Ovary (tissue), 9 donors: Measurements from ENCODE around the gene ALDH7A1. TPM values are rescaled to one million over a fixed set of nuclear protein-coding genes. Genes with fewer than 3 reads are reported as not detected.

Experiments
- DNase-seq, 5 donors: peaks; one replicate each; pipeline ENCODE4 v3.0.0-alpha.2; 2019 to 2020
- H3K27ac ChIP-seq, 2 donors: fragments of 200-600 bp; one replicate each; pipeline versions ENCODE4 v1.5.1 to v1.8.0; 2019 to 2022
- H3K27me3 ChIP-seq: fragments of 200-600 bp; one replicate; pipeline ENCODE4 v1.8.0; 2022
- H3K36me3 ChIP-seq: fragments of 200-600 bp; sonication (generic); one replicate; pipeline ENCODE4 v1.5.1; 2019
- H3K4me1 ChIP-seq: one replicate; pipeline ENCODE4 v1.8.1; 2013; ENCODE audit warnings: mild to moderate bottlenecking, moderate library complexity; ENCODE audit not compliant: insufficient read depth
- H3K4me3 ChIP-seq: fragments of 200-600 bp; sonication (generic); one replicate; pipeline ENCODE4 v1.5.1; 2017
- H3K9me3 ChIP-seq, 2 donors: fragments of 200-600 bp in 1 of 2; sonication (generic) in 1 of 2; one replicate each; pipeline versions ENCODE4 v1.5.1 to v1.8.1; 2013 to 2019; ENCODE audit warnings: mild to moderate bottlenecking in 1 of 2, moderate library complexity in 1 of 2
- EP300 ChIP-seq: sonication (generic); formaldehyde crosslinking; IDR thresholded peaks from one replicate; pipeline ENCODE4 v1.6.1; 2017; ENCODE audit warnings: antibody characterized with exemption
- POLR2A ChIP-seq: fragments of 450-650 bp; IDR thresholded peaks from one replicate; pipeline ENCODE4 v1.6.1; 2017; ENCODE audit warnings: antibody characterized with exemption, mild to moderate bottlenecking, moderate library complexity
- WGBS, 3 donors: extraction: QIAGEN DNeasy Blood & Tissue Kit in 1 of 3; methylation state at CpG; one replicate each; pipeline versions ENCODE4 v1.1.5 to v1.1.7; 2013 to 2017; 5-methylcytosine and 5-hydroxymethylcytosine counted together
- intact Hi-C, 4 donors: fragments of 100-400 bp; cut with DNase I; formaldehyde crosslinking; loops; one replicate each; pipeline versions ENCODE4 v1.11.0 to v1.15.1; 2022 to 2023
- polyA plus RNA-seq, 2 donors: library from polyadenylated mRNA; stranded (reverse); fragments of 200-250 nt in 1 of 2; fragments of 350-450 nt in 1 of 2; fragmentation: Illumina TruSeq in 1 of 2; extraction: RNeasy Lipid Tissue Mini Kit (QIAGEN cat#74804) in 1 of 2; gene quantifications; one replicate each; pipeline ENCODE4 v1.2.3, GENCODE V29; 2013 to 2014
- total RNA-seq, 7 donors: library from RNA; depleted of rRNA in 2 of 7; stranded (reverse); fragments of >200 nt in 2 of 7; fragmentation: NEBNext Ultra II Directional in 3 of 7; extraction: Animal tissue kit (Norgen Biotek cat#: 25700) in 3 of 7; gene quantifications; one replicate each; pipeline versions ENCODE4 v1.1.0 to v1.2.4, GENCODE V29; 2016 to 2023
- TF ChIP-seq, protein P1 (sequence below), 3 donors: fragments of 450-650 bp in 2 of 3; fragments of 200-600 bp in 1 of 3; IDR thresholded peaks; one replicate each; pipeline versions ENCODE4 v1.5.1 to v1.8.0; 2016 to 2022; ENCODE audit warnings: antibody characterized with exemption in 3 of 3, mild to moderate bottlenecking in 1 of 3
- donor health status: DM: no; HTN: no; CAD: no; lungs with moderate emphysema.
- donor health status: DM: no; HTN: no; CAD: no.
- donor health status: Bipolar disorder and iron deficiency.
- donor health status: DM: yes; HTN: yes; CAD: no.
- donor health status: DM: no; HTN: no; CAD: no.
- donor health status: DM: yes; HTN: yes; CAD: no.

The ALDH7A1 gene
- total and polyA plus RNA-seq, 9 donors = 28.3 to 161 (median 99.2) TPM

DNA sequence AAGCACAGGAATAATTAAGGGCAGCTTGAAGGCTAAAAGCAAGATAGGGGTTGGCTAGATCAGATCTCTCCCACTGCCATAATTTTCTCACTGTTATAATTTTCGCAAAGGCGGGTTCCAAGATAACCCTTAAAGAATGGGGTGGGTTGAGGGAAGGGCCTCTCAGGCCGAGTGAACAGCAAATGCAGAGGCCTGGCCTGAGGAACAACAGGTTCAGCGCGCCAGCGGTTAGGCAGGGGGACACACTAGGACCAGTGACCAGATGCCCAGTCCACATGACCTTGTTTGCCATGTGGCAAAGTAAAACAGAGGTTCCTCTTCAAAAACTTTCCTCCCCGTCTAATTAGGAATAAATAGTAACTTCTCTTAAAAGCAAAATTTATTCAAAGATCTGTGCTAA is 4.5 kb upstream of the ALDH7A1 start:
- intact Hi-C loops = loop anchor here in 3 of 4 donors (5.0 to 10.0 kb wide), 3 partner anchors 55 to 255 kb away; no protein-coding TSS in a partner anchor
- 91 to 93% (median 92%) methylated on average over 7 of the region's 7 CpGs for WGBS, 3 donors
- Histone ChIP-seq H3K4me1 (peaks cover 11% of the 10 kb centered on the region), H3K4me3 (no peak overlapping the region), H3K9me3 (no peaks in the 10 kb centered on the region), H3K36me3 (no peaks in the 10 kb centered on the region), H3K27me3 (no peaks in the 10 kb centered on the region), H3K27ac (no peak overlapping the region)
- no peak for DNase-seq
- no peak for TF ChIP-seq POLR2A
- TF ChIP-seq, protein P1, sequence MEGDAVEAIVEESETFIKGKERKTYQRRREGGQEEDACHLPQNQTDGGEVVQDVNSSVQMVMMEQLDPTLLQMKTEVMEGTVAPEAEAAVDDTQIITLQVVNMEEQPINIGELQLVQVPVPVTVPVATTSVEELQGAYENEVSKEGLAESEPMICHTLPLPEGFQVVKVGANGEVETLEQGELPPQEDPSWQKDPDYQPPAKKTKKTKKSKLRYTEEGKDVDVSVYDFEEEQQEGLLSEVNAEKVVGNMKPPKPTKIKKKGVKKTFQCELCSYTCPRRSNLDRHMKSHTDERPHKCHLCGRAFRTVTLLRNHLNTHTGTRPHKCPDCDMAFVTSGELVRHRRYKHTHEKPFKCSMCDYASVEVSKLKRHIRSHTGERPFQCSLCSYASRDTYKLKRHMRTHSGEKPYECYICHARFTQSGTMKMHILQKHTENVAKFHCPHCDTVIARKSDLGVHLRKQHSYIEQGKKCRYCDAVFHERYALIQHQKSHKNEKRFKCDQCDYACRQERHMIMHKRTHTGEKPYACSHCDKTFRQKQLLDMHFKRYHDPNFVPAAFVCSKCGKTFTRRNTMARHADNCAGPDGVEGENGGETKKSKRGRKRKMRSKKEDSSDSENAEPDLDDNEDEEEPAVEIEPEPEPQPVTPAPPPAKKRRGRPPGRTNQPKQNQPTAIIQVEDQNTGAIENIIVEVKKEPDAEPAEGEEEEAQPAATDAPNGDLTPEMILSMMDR (IDR thresholded peaks at IDR 0.05) = no peak
- TF ChIP-seq EP300 = no peak

DNA sequence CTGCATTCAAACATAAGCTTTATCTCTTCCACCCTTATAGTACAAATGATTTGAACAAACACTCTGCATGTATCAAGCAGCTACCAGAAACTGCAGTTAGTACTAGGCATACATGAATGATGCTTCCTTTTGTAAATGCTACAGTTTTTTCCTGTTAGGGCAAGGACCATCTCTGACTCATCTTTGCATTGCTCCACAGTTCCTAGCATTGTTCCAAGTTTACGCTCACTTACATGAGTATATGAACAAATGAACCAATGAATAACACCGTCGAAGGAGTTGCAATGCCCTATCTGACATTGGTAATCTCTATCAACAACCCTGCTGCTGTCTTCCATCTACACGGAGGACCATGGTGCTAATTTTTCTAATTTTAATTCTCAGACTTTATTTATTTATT is 2.1 kb upstream of the ALDH7A1 start:
- DNase-seq = no peak
- Histone ChIP-seq H3K27me3 (no peaks in the 10 kb centered on the region), H3K4me1 (peaks cover 10% of the 10 kb centered on the region), H3K27ac (no peak overlapping the region), H3K9me3 (no peaks in the 10 kb centered on the region), H3K36me3 (no peaks in the 10 kb centered on the region), H3K4me3 (no peak overlapping the region)
- TF ChIP-seq EP300 (no peak), POLR2A (no peak)
- TF ChIP-seq, protein P1 (IDR thresholded peaks at IDR 0.05) = no peak
- WGBS, 3 donors = 85 to 89% (median 87%) methylated on average over 4 of the region's 4 CpGs
- intact Hi-C loops = loop anchor here in 3 of 4 donors (5.0 to 10.0 kb wide), 3 partner anchors 52 to 252 kb away; no protein-coding TSS in a partner anchor

DNA sequence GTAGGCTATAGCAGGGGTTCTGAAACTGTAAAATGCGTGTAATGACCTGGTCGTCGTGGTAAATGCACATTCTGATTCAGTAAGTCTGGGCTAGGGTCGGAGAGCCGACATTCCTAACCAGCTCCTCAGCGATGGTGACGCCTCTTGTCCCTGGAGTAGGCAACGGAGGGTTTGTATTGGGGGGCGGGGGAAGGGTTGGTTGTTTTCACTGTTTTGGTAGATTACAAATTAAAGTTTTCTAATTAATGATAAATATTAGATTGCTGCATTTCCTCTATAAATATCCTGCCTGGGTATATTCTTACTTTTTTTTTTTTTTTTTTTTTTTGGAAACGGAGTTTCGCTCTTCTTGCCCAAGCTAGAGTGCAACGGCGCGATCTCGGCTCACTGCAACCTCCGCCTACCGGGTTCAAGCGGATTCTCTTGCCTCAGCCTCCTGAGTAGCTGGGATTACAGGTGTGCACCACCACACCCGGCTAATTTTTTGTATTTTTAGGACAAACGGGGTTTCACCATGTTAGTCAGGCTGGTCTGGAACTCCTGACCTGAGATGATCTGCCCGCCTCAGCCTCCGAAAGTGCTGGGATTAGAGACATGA is 566 bp upstream of the ALDH7A1 start:
- 55 to 61% (median 61%) methylated on average over 22 of the region's 22 CpGs for WGBS, 3 donors
- intact Hi-C loops = loop anchor here in 3 of 4 donors (5.0 to 10.0 kb wide), 3 partner anchors 51 to 251 kb away; no protein-coding TSS in a partner anchor

GRCh38 chr5:126591549-126591948 is 3.5 kb downstream of the ALDH7A1 start:
- H3K36me3 ChIP-seq = no peaks in the 10 kb centered on the region
- no peak for TF ChIP-seq POLR2A
- TF ChIP-seq EP300 = no peak
- TF ChIP-seq, protein P1 (IDR thresholded peaks at IDR 0.05) = no peak
- no peaks in the 10 kb centered on the region for H3K27me3 ChIP-seq
- H3K4me1 ChIP-seq = peaks cover 11% of the 10 kb centered on the region
- H3K4me3 ChIP-seq = no peak overlapping the region
- no peaks in the 10 kb centered on the region for H3K9me3 ChIP-seq
- 96 to 97% (median 96%) methylated on average over 1 of the region's 1 CpG for WGBS, 3 donors
- no peak for DNase-seq
- H3K27ac ChIP-seq = no peak overlapping the region
- intact Hi-C loops = loop anchor here in 3 of 4 donors (5.0 to 10.0 kb wide), 3 partner anchors 47 to 247 kb away; no protein-coding TSS in a partner anchor

More for the DNA sequence above, 566 bp upstream of the ALDH7A1 start:
- peak overlapping the region; percentile 48 for H3K4me3 ChIP-seq
- H3K36me3 ChIP-seq = no peaks in the 10 kb centered on the region
- DNase-seq = peak in 2 of 5 donors; percentile 26 to 32
- TF ChIP-seq POLR2A (no peak), EP300 (no peak)
- TF ChIP-seq, protein P1 (IDR thresholded peaks at IDR 0.05) = no peak
- peak overlapping the region in 1 of 2 donors; percentile 70 for H3K27ac ChIP-seq
- peaks cover 6% of the 10 kb centered on the region for H3K4me1 ChIP-seq
- no peaks in the 10 kb centered on the region for H3K9me3 ChIP-seq
- H3K27me3 ChIP-seq = no peaks in the 10 kb centered on the region
